Fibroblast of pulmonary artery (primary cell): ENCODE data around the gene ATL1.

Experiments used
- DNase-seq: peaks from one replicate; pipeline ENCODE4 v3.0.0-alpha.2; 2010; ENCODE audit warnings: low read depth
- H3K4me3 ChIP-seq: replicated peaks from 2 replicates; pipeline ENCODE4 v1.5.1; 2011; ENCODE audit warnings: low read depth, mild to moderate bottlenecking, control low read depth, low read length, moderate library complexity
- CTCF ChIP-seq: IDR thresholded peaks from 2 replicates; pipeline ENCODE4 v1.5.1; 2011; ENCODE audit warnings: mild to moderate bottlenecking, control low read depth, low read length, inconsistent platforms; ENCODE audit errors: missing control alignments

The ATL1 gene

GRCh38 chr14:50678163-50678562 lies 118.2 kb downstream of the ATL1 start:
- no peak for TF ChIP-seq CTCF
- no peak overlapping the region for H3K4me3 ChIP-seq
- no peak for DNase-seq

- DNase-seq, result no peak
Observed at GRCh38 chr14:50679674-50680073, 119.7 kb downstream of the ATL1 start.

More at GRCh38 chr14:50679674-50680073, 119.7 kb downstream of the ATL1 start:
- no peak for TF ChIP-seq CTCF
- no peak overlapping the region for H3K4me3 ChIP-seq
